22Rv1 (cell line): Measurements from ENCODE around the gene SCD.

Source experiments
- CTCF ChIP-seq: fragments of 450-650 bp; IDR thresholded peaks from 2 replicates; pipeline ENCODE4 v1.5.1; 2017; ENCODE audit warnings: mild to moderate bottlenecking
- ZFX ChIP-seq: fragments of 450-650 bp; IDR thresholded peaks from 2 replicates; pipeline ENCODE4 v1.6.1; 2017; ENCODE audit warnings: antibody characterized with exemption, borderline replicate concordance

DNA sequence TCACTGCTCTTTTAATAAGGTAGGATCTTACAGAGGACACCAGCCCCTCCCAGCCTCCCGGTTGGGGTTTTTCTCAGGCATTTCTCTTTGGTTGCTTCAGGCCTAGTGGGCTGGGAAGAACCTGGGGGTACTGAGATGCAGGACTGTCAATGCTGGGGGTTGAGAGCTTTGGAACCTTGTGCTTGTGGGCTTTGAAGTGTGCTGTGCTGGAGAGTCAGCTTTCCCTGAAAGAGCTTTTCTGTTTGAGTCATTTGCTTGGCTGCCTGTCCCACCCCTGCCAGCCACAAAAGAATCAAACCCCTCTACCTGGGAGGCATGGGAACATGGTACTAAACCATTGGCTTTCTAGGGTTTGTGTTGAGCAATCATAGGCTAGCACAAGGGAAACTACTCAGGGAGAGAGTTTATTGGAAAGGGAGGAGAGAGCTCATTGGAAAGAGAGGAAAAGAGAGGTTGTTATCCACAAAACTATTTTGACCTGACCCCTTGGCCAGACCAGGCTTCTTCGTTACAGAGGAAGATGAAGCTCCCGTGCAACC lies 1.4 kb downstream of the SCD start:
- TF ChIP-seq CTCF (no peak), ZFX (no peak)
